Sciatic nerve (tissue), 1 donor: ENCODE results near the gene LRRC37A. TPM values are rescaled to one million over a fixed set of nuclear protein-coding genes. Genes with fewer than 3 reads are reported as not detected.

Experiments
- total RNA-seq: library from RNA; stranded (reverse); fragmentation: NEBNext Ultra II Directional; extraction: Animal tissue kit (Norgen Biotek cat#: 25700); gene quantifications from one replicate; pipeline ENCODE4 v1.2.1, GENCODE V29; 2021
- donor health status: DM: no; HTN: no; CAD: no.

LRRC37A gene
- total RNA-seq, 1 donor from 2014 or later, result 4.3 TPM

Other genes with a start within 250 kb of the LRRC37A start
- 108 TPM for gene KANSL1, start 101.7 kb upstream of the LRRC37A start, total RNA-seq
- 16.6 TPM for gene ARL17B, start 66.6 kb downstream of the LRRC37A start, total RNA-seq
- gene LRRC37A2, start 217.3 kb downstream of the LRRC37A start, total RNA-seq, result 15.2 TPM